ENCODE measurements around the gene KRT6A. TPM values are rescaled to one million over a fixed set of nuclear protein-coding genes. Genes with fewer than 3 reads are reported as not detected.

KRT6A gene
- total and polyA plus RNA-seq, 2 experiments from 2014 or later: 0.22 TPM; not detected in 1

- no peaks in the 10 kb centered on the region for H3K4me1 ChIP-seq (ENCODE audit: low read depth)
- no peak overlapping the region for H3K27ac ChIP-seq
- H3K27me3 ChIP-seq: no peaks in the 10 kb centered on the region
- no peaks in the 10 kb centered on the region for H3K9me3 ChIP-seq (ENCODE audit: low read depth)
- TF ChIP-seq, protein P1, sequence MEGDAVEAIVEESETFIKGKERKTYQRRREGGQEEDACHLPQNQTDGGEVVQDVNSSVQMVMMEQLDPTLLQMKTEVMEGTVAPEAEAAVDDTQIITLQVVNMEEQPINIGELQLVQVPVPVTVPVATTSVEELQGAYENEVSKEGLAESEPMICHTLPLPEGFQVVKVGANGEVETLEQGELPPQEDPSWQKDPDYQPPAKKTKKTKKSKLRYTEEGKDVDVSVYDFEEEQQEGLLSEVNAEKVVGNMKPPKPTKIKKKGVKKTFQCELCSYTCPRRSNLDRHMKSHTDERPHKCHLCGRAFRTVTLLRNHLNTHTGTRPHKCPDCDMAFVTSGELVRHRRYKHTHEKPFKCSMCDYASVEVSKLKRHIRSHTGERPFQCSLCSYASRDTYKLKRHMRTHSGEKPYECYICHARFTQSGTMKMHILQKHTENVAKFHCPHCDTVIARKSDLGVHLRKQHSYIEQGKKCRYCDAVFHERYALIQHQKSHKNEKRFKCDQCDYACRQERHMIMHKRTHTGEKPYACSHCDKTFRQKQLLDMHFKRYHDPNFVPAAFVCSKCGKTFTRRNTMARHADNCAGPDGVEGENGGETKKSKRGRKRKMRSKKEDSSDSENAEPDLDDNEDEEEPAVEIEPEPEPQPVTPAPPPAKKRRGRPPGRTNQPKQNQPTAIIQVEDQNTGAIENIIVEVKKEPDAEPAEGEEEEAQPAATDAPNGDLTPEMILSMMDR (IDR thresholded peaks at IDR 0.05; ENCODE audit: low read depth, low read length): no peak
- H3K4me3 ChIP-seq: no peak overlapping the region
- peak in 1 of 2 donors; percentile 46 for DNase-seq (ENCODE audit: low read depth in 1 of 2, low spot score in 1 of 2)
- H3K36me3 ChIP-seq: no peaks in the 10 kb centered on the region
Observed at GRCh38 chr12:52539083-52539820, 46.2 kb upstream of the KRT6A start.

DNA sequence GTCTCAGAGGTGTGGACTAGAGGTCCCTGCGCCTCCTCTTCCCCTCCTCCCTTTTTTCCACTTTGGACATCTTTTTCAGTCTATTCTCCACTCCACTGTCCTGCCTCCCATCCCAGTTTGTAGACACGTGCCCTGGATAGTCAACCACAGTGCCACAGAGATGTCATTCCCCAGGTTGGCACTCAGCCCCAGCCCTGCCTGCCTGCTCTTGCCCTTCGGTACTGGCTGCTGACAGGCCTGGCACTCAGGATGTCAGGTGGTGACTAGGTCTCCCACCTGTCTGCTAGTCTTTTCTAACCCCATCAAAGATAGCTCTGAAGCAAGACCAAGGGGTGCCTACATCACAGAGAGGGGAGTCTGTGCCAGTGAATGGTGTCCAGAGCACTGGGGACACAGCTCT, 44.0 kb upstream of the KRT6A start:
- TF ChIP-seq, protein P1 (IDR thresholded peaks at IDR 0.05; ENCODE audit: low read depth, low read length): no peak
- Histone ChIP-seq H3K36me3 (no peaks in the 10 kb centered on the region), H3K9me3 (ENCODE audit: low read depth) (no peaks in the 10 kb centered on the region), H3K4me3 (no peak overlapping the region), H3K27ac (no peak overlapping the region), H3K27me3 (no peaks in the 10 kb centered on the region), H3K4me1 (ENCODE audit: low read depth) (no peaks in the 10 kb centered on the region)
- DNase-seq (ENCODE audit: low read depth in 1 of 2, low spot score in 1 of 2): no peak

DNA sequence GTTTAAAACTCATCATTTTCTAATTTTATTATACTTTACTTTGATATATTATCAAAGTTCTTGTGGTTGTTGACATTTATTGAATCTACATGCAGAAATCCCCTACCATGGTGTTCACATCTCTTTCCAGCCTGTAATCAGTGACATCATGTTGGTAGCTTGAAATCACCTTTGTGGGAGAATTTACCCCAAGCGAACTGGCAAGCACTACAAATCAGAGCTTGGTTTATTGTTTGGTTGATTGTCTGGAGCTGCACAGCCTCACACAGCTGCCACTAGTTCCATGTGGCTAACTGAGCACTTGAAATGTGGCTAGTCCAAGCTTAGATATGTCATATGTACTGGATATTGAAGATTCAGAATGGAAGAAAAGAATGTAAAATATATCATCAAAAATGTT, 42.5 kb upstream of the KRT6A start:
- H3K27me3 ChIP-seq: no peaks in the 10 kb centered on the region
- TF ChIP-seq, protein P1 (IDR thresholded peaks at IDR 0.05; ENCODE audit: low read depth, low read length): no peak
- H3K9me3 ChIP-seq (ENCODE audit: low read depth): no peaks in the 10 kb centered on the region
- no peak overlapping the region for H3K27ac ChIP-seq
- no peaks in the 10 kb centered on the region for H3K36me3 ChIP-seq
- no peaks in the 10 kb centered on the region for H3K4me1 ChIP-seq (ENCODE audit: low read depth)
- H3K4me3 ChIP-seq: no peak overlapping the region
- no peak for DNase-seq (ENCODE audit: low read depth in 1 of 2, low spot score in 1 of 2)

GRCh38 chr12:52534482-52534881, 41.4 kb upstream of the KRT6A start:
- Histone ChIP-seq H3K4me1 (ENCODE audit: low read depth) (no peaks in the 10 kb centered on the region), H3K4me3 (no peak overlapping the region), H3K27ac (no peak overlapping the region), H3K9me3 (ENCODE audit: low read depth) (no peaks in the 10 kb centered on the region), H3K27me3 (no peaks in the 10 kb centered on the region), H3K36me3 (no peaks in the 10 kb centered on the region)
- TF ChIP-seq, protein P1 (IDR thresholded peaks at IDR 0.05; ENCODE audit: low read depth, low read length): no peak
- no peak for DNase-seq (ENCODE audit: low read depth in 1 of 2, low spot score in 1 of 2)

DNA sequence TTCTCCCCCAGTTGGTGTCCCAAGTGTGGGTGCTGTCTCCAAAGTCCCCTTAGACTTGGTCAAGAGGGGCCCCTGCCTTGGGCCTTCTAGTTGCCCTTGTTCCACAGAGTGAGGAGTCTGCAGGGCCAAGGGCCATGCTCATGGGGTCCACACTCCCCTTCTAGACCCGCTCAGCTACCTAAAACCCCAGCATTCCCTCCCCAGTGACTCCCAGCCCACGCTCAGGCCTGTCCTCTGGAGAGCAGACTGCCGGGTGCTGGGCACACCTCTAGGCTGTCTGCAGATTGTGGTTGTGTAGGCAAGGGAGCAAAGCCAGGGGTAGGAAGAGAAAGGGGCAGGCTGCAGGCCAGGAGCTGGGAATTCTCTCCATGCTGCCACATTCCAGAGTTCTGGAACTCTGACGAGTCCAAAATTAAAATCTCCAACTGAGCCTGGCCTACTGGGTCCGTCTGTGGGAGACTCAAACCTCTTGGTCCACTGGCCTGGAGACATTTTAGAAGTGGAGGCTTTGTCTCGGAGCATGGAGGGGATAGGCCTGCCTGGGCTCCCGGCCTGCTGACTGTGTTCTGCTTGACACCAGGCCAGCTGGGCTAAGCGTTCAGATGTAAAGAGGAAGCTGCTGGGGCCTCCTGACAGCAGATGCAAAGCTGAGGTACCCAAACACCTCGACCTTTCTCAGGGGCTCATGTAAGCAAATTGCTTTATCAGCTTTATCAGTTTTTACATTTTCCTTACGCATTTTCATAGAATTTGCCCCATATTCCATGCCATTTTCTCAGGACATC, 40.8 kb upstream of the KRT6A start:
- no peaks in the 10 kb centered on the region for H3K27me3 ChIP-seq
- TF ChIP-seq, protein P1 (IDR thresholded peaks at IDR 0.05; ENCODE audit: low read depth, low read length): no peak
- H3K36me3 ChIP-seq: no peaks in the 10 kb centered on the region
- H3K9me3 ChIP-seq (ENCODE audit: low read depth): no peaks in the 10 kb centered on the region
- H3K27ac ChIP-seq: no peak overlapping the region
- no peak overlapping the region for H3K4me3 ChIP-seq
- no peaks in the 10 kb centered on the region for H3K4me1 ChIP-seq (ENCODE audit: low read depth)
- DNase-seq (ENCODE audit: low read depth in 1 of 2, low spot score in 1 of 2): no peak

Measured in cardiac muscle cell (in vitro differentiated cells and primary cell).